CD4-positive, alpha-beta T cell (primary cell): ENCODE results near the gene IL12RB1. TPM values are rescaled to one million over a fixed set of nuclear protein-coding genes. Genes with fewer than 3 reads are reported as not detected.
"Not testable (repeated sequence)": the region's sequence is repeated elsewhere in the genome, so short reads cannot be mapped to it uniquely, and the experiment has no call there.

Experiments
- ATAC-seq: fragments of 200-7000 bp; cut with Tn5 transposase; one replicate; pipeline ENCODE4 v1.10.0; 2022; ENCODE audit warnings: mild to moderate bottlenecking; ENCODE audit not compliant: poor library complexity
- CTCF ChIA-PET: fragments of 350-600 bp; sonication (Branson Sonifier 250); formaldehyde crosslinking; loops from one replicate; lab custom pipeline; 2021; ENCODE audit warnings: antibody characterized with exemption, inconsistent platforms; lab: Charles Lee
- POLR2A ChIA-PET: fragments of 350-600 bp; sonication (Branson Sonifier 250); formaldehyde crosslinking; loops from one replicate; lab custom pipeline; 2021; ENCODE audit warnings: antibody characterized with exemption, inconsistent platforms; lab: Charles Lee
- DNase-seq, 14 experiments: peaks; one replicate each; pipeline ENCODE4 v3.0.0-alpha.2; 2013 to 2020; ENCODE audit warnings: mixed read lengths in 2 of 14
- H3K27ac ChIP-seq, 2 donors: one replicate each; pipeline versions ENCODE4 v1.5.1 to v1.7.0; 2013; ENCODE audit warnings: low read length in 2 of 2, low read depth in 1 of 2, mild to moderate bottlenecking in 1 of 2
- H3K27me3 ChIP-seq, 2 experiments: 1 replicate in 1 of 2; 2 replicates in 1 of 2; pipeline versions ENCODE4 v1.6.1 to v1.7.0; 2013; ENCODE audit warnings: low read length in 2 of 2, control low read depth in 1 of 2, mild to moderate bottlenecking in 1 of 2, moderate library complexity in 1 of 2; ENCODE audit not compliant: insufficient read depth in 2 of 2, control insufficient read depth in 1 of 2
- H3K36me3 ChIP-seq: one replicate; pipeline ENCODE4 v1.6.1; 2013; ENCODE audit warnings: low read length, control low read depth; ENCODE audit not compliant: insufficient read depth
- H3K4me1 ChIP-seq: one replicate; pipeline ENCODE4 v1.6.1; 2013; ENCODE audit warnings: low read length, control low read depth; ENCODE audit not compliant: insufficient read depth
- H3K4me3 ChIP-seq: one replicate; pipeline ENCODE4 v1.5.1; 2013; ENCODE audit warnings: mild to moderate bottlenecking, low read length, moderate library complexity
- H3K9me3 ChIP-seq, 2 experiments: 1 replicate in 1 of 2; 2 replicates in 1 of 2; pipeline versions ENCODE4 v1.6.1 to v1.7.0; 2013; ENCODE audit warnings: low read length in 2 of 2, mild to moderate bottlenecking in 2 of 2, control low read depth in 1 of 2, moderate library complexity in 1 of 2; ENCODE audit not compliant: control insufficient read depth in 1 of 2, insufficient read depth in 1 of 2
- H3K27ac Mint-ChIP-seq: one replicate; pipeline ENCODE4 v1.8.0; 2020; ENCODE audit warnings: mixed read lengths
- H3K27me3 Mint-ChIP-seq: one replicate; pipeline ENCODE4 v1.8.0; 2021; ENCODE audit warnings: mixed read lengths
- H3K36me3 Mint-ChIP-seq: one replicate; pipeline ENCODE4 v1.8.0; 2021; ENCODE audit warnings: low read depth, mixed read lengths
- H3K4me1 Mint-ChIP-seq: one replicate; pipeline ENCODE4 v1.8.0; 2021; ENCODE audit warnings: low read depth, mixed read lengths
- H3K4me3 Mint-ChIP-seq: one replicate; pipeline ENCODE4 v1.8.0; 2020; ENCODE audit warnings: mild to moderate bottlenecking, mixed read lengths
- H3K9me3 Mint-ChIP-seq: one replicate; pipeline ENCODE4 v1.8.0; 2020; ENCODE audit warnings: mixed read lengths
- intact Hi-C, 2 experiments: fragments of 100-400 bp; cut with DNase I in 1 of 2; cut with micrococcal nuclease in 1 of 2; formaldehyde crosslinking; loops; one replicate each; pipeline versions ENCODE4 v1.15.1 to v1.9.0; 2023 to 2025; cut with DNase I, micrococcal nuclease
- total RNA-seq, 174 experiments: library from RNA in 2 of 174; stranded (reverse) in 2 of 174; gene quantifications; one replicate each; pipeline ENCODE4 v1.2.3 and lab custom pipeline; 2021 to 2026
- TF ChIP-seq, protein P1 (sequence below): fragments of 200-600 bp; IDR thresholded peaks from one replicate; pipeline ENCODE4 v1.8.0; 2022; ENCODE audit warnings: antibody characterized with exemption, mild to moderate bottlenecking

Gene IL12RB1
- total RNA-seq, 2 experiments from 2014 or later, result 20.5 to 22.5 TPM

DNA sequence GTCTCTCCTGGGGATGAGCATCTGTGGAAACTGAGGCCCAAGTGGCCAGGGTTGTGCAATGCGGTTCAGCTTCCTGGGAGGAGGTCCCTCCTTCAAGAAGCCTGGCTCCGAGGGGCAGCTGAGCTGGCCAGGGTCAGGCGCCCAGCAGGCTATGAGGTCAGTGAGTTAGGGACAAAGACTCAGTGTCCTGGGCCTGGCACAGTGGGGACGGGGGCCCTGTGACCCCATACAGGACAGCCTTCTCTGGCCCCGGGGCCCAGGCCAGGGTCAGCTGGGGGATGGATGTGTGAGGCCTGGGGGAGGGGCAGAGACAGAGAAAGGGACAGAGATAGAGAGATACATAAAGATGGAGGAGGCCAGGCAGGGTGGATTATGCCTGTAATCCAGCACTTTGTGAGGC lies 3.0 kb upstream of the IL12RB1 start:
- CTCF ChIA-PET, result interaction anchor here (1.3 to 1.8 kb wide), 3 partner anchors 26 to 76 kb away, joined by 3 to 9 read pairs (median 3); partner anchors contain the start of gene PIK3R2
- H3K4me1 ChIP-seq, result peaks cover 80% of the 10 kb centered on the region
- H3K27ac ChIP-seq, result peak overlapping the region; percentile 74 to 93
- H3K4me3 ChIP-seq, result no peak overlapping the region
- POLR2A ChIA-PET, result interaction anchor here (0.9 to 7.9 kb wide), 6 partner anchors 9 to 89 kb away, joined by 3 to 99 read pairs (median 20); partner anchors contain the start of genes MAST3 and PIK3R2
- Mint-ChIP-seq H3K9me3 (no peaks in the 10 kb centered on the region), H3K4me3 (peak overlapping the region; percentile 76), H3K36me3 (peaks cover 9% of the 10 kb centered on the region), H3K4me1 (peaks cover 70% of the 10 kb centered on the region), H3K27me3 (no peaks in the 10 kb centered on the region), H3K27ac (peak overlapping the region; percentile 98)
- TF ChIP-seq, protein P1, sequence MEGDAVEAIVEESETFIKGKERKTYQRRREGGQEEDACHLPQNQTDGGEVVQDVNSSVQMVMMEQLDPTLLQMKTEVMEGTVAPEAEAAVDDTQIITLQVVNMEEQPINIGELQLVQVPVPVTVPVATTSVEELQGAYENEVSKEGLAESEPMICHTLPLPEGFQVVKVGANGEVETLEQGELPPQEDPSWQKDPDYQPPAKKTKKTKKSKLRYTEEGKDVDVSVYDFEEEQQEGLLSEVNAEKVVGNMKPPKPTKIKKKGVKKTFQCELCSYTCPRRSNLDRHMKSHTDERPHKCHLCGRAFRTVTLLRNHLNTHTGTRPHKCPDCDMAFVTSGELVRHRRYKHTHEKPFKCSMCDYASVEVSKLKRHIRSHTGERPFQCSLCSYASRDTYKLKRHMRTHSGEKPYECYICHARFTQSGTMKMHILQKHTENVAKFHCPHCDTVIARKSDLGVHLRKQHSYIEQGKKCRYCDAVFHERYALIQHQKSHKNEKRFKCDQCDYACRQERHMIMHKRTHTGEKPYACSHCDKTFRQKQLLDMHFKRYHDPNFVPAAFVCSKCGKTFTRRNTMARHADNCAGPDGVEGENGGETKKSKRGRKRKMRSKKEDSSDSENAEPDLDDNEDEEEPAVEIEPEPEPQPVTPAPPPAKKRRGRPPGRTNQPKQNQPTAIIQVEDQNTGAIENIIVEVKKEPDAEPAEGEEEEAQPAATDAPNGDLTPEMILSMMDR, result no peak
- no peaks in the 10 kb centered on the region for H3K36me3 ChIP-seq
- DNase-seq (peak in 1 of 14 experiments; percentile 34), ATAC-seq (no peak)
- intact Hi-C loops, result no loop called here
- no peaks in the 10 kb centered on the region for H3K9me3 ChIP-seq
- no peaks in the 10 kb centered on the region for H3K27me3 ChIP-seq

DNA sequence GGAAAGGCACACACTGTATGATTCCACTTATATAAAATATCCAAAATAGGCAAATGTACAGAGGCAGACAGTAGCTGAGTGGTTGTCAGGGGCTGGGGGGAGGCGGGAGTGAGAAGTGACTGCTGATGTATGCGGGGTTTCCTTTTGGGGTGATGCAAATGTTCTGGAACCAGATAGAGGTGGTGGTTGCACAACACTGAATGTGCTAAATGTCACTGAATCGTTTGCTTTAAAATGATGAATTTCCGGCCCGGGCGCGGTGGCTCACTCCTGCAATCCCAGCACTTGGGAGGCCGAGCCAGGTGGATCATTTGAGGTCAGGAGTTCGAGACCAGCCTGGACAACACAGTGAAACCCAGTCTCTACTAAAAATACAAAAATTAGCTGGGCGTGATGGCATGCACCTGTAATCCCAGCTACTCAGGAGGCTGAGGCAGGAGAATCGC lies 2.4 kb upstream of the IL12RB1 start:
- peaks cover 15% of the 10 kb centered on the region for H3K36me3 Mint-ChIP-seq
- peaks cover 76% of the 10 kb centered on the region for H3K4me1 Mint-ChIP-seq
- H3K4me1 ChIP-seq, result peaks cover 86% of the 10 kb centered on the region
- H3K4me3 Mint-ChIP-seq, result peak overlapping the region; percentile 76
- H3K36me3 ChIP-seq, intact Hi-C loops, H3K4me3 ChIP-seq, H3K9me3 Mint-ChIP-seq, H3K27me3 ChIP-seq, H3K27me3 Mint-ChIP-seq, H3K9me3 ChIP-seq: not testable (repeated sequence)
- DNase-seq (peak in 12 of 14 experiments; percentile 27 to 90 (median 46)), ATAC-seq (peak; percentile 66)
- H3K27ac Mint-ChIP-seq, result peak overlapping the region; percentile 98
- ChIA-PET POLR2A (interaction anchor here (0.8 to 7.9 kb wide), 10 partner anchors 9 to 88 kb away, joined by 3 to 99 read pairs (median 6); partner anchors contain the start of genes MAST3 and PIK3R2), CTCF (interaction anchor here (1.0 to 1.5 kb wide), 4 partner anchors 25 to 93 kb away, joined by 3 to 4 read pairs (median 3); partner anchors contain the start of gene PIK3R2)
- peak overlapping the region; percentile 74 to 93 for H3K27ac ChIP-seq

DNA sequence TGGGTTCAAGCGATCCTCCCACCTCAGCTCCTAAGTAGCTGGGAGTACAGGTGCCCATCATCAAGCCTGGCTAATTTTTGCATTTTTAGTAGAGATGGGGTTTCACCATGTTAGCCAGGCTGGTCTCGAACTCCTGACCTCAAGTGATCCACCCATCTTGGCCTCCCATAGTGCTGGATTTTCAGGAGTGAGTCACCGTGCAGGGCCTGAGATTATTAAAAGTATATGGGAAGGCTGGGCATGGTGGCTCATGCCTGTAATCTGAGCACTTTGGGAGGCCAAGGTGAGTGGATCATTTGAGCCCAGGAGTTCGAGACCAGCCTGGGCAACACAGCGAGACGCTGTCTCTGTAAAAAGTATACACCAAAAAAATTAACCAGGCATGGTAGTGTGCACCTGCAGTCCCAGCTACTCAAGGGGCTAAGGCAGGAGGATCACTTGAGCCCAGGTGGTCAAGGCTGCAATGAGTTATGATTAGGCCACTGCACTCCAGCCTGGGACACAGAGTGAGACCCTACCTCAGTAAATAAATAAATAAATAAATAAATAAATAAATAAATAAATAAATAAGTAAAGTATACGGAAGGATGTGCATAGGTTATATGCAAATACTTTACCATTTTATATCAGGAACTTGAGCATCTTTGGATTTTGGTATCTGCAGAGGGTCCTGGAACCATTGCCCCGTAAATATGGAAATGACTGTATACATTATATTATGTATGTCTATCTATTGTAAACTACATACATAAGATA lies 854 bp downstream of the IL12RB1 start:
- POLR2A ChIA-PET, result interaction anchor here (0.9 to 7.9 kb wide), 9 partner anchors 13 to 195 kb away, joined by 3 to 99 read pairs (median 7); partner anchors contain the start of genes JUND and MAST3
- TF ChIP-seq, protein P1, result no peak
- H3K4me3 Mint-ChIP-seq, result peak overlapping the region; percentile 91

More for the DNA sequence above, 854 bp downstream of the IL12RB1 start:
- Mint-ChIP-seq H3K36me3 (peaks cover 34% of the 10 kb centered on the region), H3K27me3 (no peaks in the 10 kb centered on the region), H3K27ac (peak overlapping the region; percentile 98), H3K9me3 (no peaks in the 10 kb centered on the region), H3K4me1 (peaks cover 70% of the 10 kb centered on the region)
- CTCF ChIA-PET, result no interaction called here
- ATAC-seq (no peak), DNase-seq (no peak)
- Histone ChIP-seq H3K4me1 (peaks cover 67% of the 10 kb centered on the region), H3K36me3 (peaks cover 18% of the 10 kb centered on the region), H3K9me3 (no peaks in the 10 kb centered on the region), H3K4me3 (peak overlapping the region; percentile 72), H3K27ac (peak overlapping the region; percentile 77 to 82), H3K27me3 (no peaks in the 10 kb centered on the region)
- intact Hi-C loops, result no loop called here
